ENCODE measurements around the gene SLC16A6. TPM values are rescaled to one million over a fixed set of nuclear protein-coding genes. Genes with fewer than 3 reads are reported as not detected.
"Not testable (repeated sequence)": the region's sequence is repeated elsewhere in the genome, so short reads cannot be mapped to it uniquely, and the experiment has no call there.

SLC16A6 gene
- total and polyA plus RNA-seq, 2 donors = 0.41 to 0.74 TPM

GRCh38 chr17:68246271-68247028 is 44.5 kb downstream of the SLC16A6 start:
- no peak overlapping the region for H3K27ac ChIP-seq (ENCODE audit: low read depth)
- H3K4me3 ChIP-seq (ENCODE audit: low read depth, low read length) = no peak overlapping the region
- H3K36me3 ChIP-seq (ENCODE audit: insufficient read depth) = no peaks in the 10 kb centered on the region
- 91% methylated on average over 24 of the region's 24 CpGs for WGBS
- no peak for DNase-seq (ENCODE audit: extremely low spot score)
- H3K4me1 ChIP-seq (ENCODE audit: insufficient read depth) = no peaks in the 10 kb centered on the region

- Histone ChIP-seq H3K4me1 (ENCODE audit: insufficient read depth) (no peaks in the 10 kb centered on the region), H3K27ac (ENCODE audit: low read depth) (peak overlapping the region; percentile 5), H3K36me3 (ENCODE audit: insufficient read depth) (no peaks in the 10 kb centered on the region), H3K4me3 (ENCODE audit: low read depth, low read length) (no peak overlapping the region)
- WGBS = 81% methylated on average over 4 of the region's 4 CpGs
- DNase-seq (ENCODE audit: extremely low spot score) = no peak
These were observed 51.1 kb downstream of the SLC16A6 start for GRCh38 chr17:68239632-68240366.

- peaks cover 2% of the 10 kb centered on the region for H3K36me3 ChIP-seq (ENCODE audit: insufficient read depth)
- 66% methylated on average over 3 of the region's 3 CpGs for WGBS
- no peak overlapping the region for H3K4me3 ChIP-seq (ENCODE audit: low read depth, low read length)
- peak overlapping the region; percentile 58 for H3K27ac ChIP-seq (ENCODE audit: low read depth)
- no peak for DNase-seq (ENCODE audit: extremely low spot score)
- no peaks in the 10 kb centered on the region for H3K4me1 ChIP-seq (ENCODE audit: insufficient read depth)
These were observed 52.1 kb downstream of the SLC16A6 start for GRCh38 chr17:68238871-68239253.

- no peak overlapping the region for H3K4me3 ChIP-seq (ENCODE audit: low read depth, low read length)
- no peak for DNase-seq (ENCODE audit: extremely low spot score)
- H3K4me1 ChIP-seq (ENCODE audit: insufficient read depth) = no peaks in the 10 kb centered on the region
- H3K36me3 ChIP-seq (ENCODE audit: insufficient read depth) = peaks cover 2% of the 10 kb centered on the region
- whole genome bisulfite sequencing = 37% methylated on average over 3 of the region's 3 CpGs
- H3K27ac ChIP-seq (ENCODE audit: low read depth) = peak overlapping the region; percentile 59
These were observed 52.6 kb downstream of the SLC16A6 start for GRCh38 chr17:68238164-68238870.

GRCh38 chr17:68237369-68238163 is 53.4 kb downstream of the SLC16A6 start:
- not testable (repeated sequence) for H3K36me3 ChIP-seq (ENCODE audit: insufficient read depth); DNase-seq (ENCODE audit: extremely low spot score); H3K4me1 ChIP-seq (ENCODE audit: insufficient read depth); H3K4me3 ChIP-seq (ENCODE audit: low read depth, low read length)
- 72% methylated on average over 16 of the region's 16 CpGs for WGBS
- peak overlapping the region; percentile 67 for H3K27ac ChIP-seq (ENCODE audit: low read depth)

- peak overlapping the region; percentile 78 for H3K27ac ChIP-seq (ENCODE audit: low read depth)
- WGBS = 70% methylated on average over 11 of the region's 11 CpGs
- not testable (repeated sequence) for DNase-seq (ENCODE audit: extremely low spot score); H3K4me3 ChIP-seq (ENCODE audit: low read depth, low read length); H3K36me3 ChIP-seq (ENCODE audit: insufficient read depth); H3K4me1 ChIP-seq (ENCODE audit: insufficient read depth)
These were observed 55.6 kb downstream of the SLC16A6 start for GRCh38 chr17:68235336-68235791.

- H3K27ac ChIP-seq (ENCODE audit: low read depth); H3K4me1 ChIP-seq (ENCODE audit: insufficient read depth); H3K4me3 ChIP-seq (ENCODE audit: low read depth, low read length); DNase-seq (ENCODE audit: extremely low spot score); H3K36me3 ChIP-seq (ENCODE audit: insufficient read depth): not testable (repeated sequence)
- WGBS = 87% methylated on average over 12 of the region's 12 CpGs
These were observed 56.1 kb downstream of the SLC16A6 start for GRCh38 chr17:68234726-68235335.

GRCh38 chr17:68232741-68233140 is 58.2 kb downstream of the SLC16A6 start:
- 66% methylated on average over 1 of the region's 1 CpG for WGBS

GRCh38 chr17:68231541-68231940 is 59.4 kb downstream of the SLC16A6 start:
- no peak overlapping the region for H3K4me3 ChIP-seq (ENCODE audit: low read depth, low read length)
- no CpG with 5 or more reads among the region's 1 CpG for WGBS
- no peak overlapping the region for H3K27ac ChIP-seq (ENCODE audit: low read depth)
- peaks cover 2% of the 10 kb centered on the region for H3K36me3 ChIP-seq (ENCODE audit: insufficient read depth)
- no peaks in the 10 kb centered on the region for H3K4me1 ChIP-seq (ENCODE audit: insufficient read depth)
- DNase-seq (ENCODE audit: extremely low spot score) = no peak

More at GRCh38 chr17:68232741-68233140, 58.2 kb downstream of the SLC16A6 start:
- not testable (repeated sequence) for H3K4me1 ChIP-seq (ENCODE audit: insufficient read depth); DNase-seq (ENCODE audit: extremely low spot score); H3K36me3 ChIP-seq (ENCODE audit: insufficient read depth); H3K27ac ChIP-seq (ENCODE audit: low read depth); H3K4me3 ChIP-seq (ENCODE audit: low read depth, low read length)

GRCh38 chr17:68231131-68231530 is 59.8 kb downstream of the SLC16A6 start:
- not testable (repeated sequence) for H3K4me3 ChIP-seq (ENCODE audit: low read depth, low read length); H3K27ac ChIP-seq (ENCODE audit: low read depth); H3K36me3 ChIP-seq (ENCODE audit: insufficient read depth); H3K4me1 ChIP-seq (ENCODE audit: insufficient read depth); DNase-seq (ENCODE audit: extremely low spot score)
- 95% methylated on average over 4 of the region's 4 CpGs for WGBS

- Histone ChIP-seq H3K27ac (ENCODE audit: low read depth) (no peak overlapping the region), H3K36me3 (ENCODE audit: insufficient read depth) (peaks cover 2% of the 10 kb centered on the region), H3K4me1 (ENCODE audit: insufficient read depth) (no peaks in the 10 kb centered on the region), H3K4me3 (ENCODE audit: low read depth, low read length) (no peak overlapping the region)
- WGBS = 88% methylated on average over 8 of the region's 8 CpGs
- no peak for DNase-seq (ENCODE audit: extremely low spot score)
These were observed 61.3 kb downstream of the SLC16A6 start for GRCh38 chr17:68229619-68230018.

GRCh38 chr17:68228817-68229570 is 61.9 kb downstream of the SLC16A6 start:
- no peak overlapping the region for H3K4me3 ChIP-seq (ENCODE audit: low read depth, low read length)
- no peaks in the 10 kb centered on the region for H3K4me1 ChIP-seq (ENCODE audit: insufficient read depth)
- WGBS = 80% methylated on average over 17 of the region's 17 CpGs
- H3K27ac ChIP-seq (ENCODE audit: low read depth) = no peak overlapping the region
- H3K36me3 ChIP-seq (ENCODE audit: insufficient read depth) = no peaks in the 10 kb centered on the region
- peak; percentile 46 for DNase-seq (ENCODE audit: extremely low spot score)
